Measurements from ENCODE around the gene NDUFB4.
"Not testable (repeated sequence)": the region's sequence is repeated elsewhere in the genome, so short reads cannot be mapped to it uniquely, and the experiment has no call there.

The NDUFB4 gene

GRCh38 chr3:120615847-120616609 is 19.9 kb downstream of the NDUFB4 start:
- TF ChIP-seq CTCF (IDR thresholded peaks at IDR 0.05; ENCODE audit: extremely low read depth, insufficient read depth, missing control alignments) = no peak
- no peak for DNase-seq (ENCODE audit: low spot score)
- in situ Hi-C loops (cut with MboI; ENCODE audit: low pct_unique_long_range_greater_than_20kb, low sequenced_read_pairs, unreplicated experiment) = no loop called here

- DNase-seq (ENCODE audit: low spot score); in situ Hi-C loops (cut with MboI; ENCODE audit: low pct_unique_long_range_greater_than_20kb, low sequenced_read_pairs, unreplicated experiment): not testable (repeated sequence)
Observed at GRCh38 chr3:120616745-120617144, 20.6 kb downstream of the NDUFB4 start.

DNA sequence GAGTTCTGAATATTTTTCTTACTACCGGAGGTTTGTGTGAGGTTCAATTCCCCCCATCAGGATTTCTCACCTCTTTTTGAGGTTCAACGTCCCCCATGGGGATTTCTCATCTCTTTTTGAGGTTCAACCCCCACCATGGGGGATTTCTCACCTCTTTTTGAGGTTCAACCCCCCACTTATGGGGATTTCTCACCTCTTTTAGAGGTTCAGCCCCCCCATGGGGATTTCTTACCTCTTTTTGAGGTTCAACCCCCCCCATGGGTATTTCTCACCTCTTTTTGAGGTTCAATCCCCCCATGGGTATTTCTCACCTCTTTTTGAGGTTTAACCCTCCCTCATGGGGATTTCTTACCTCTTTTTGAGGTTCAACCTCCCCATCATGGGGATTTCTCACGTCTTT is 26.3 kb downstream of the NDUFB4 start:
- TF ChIP-seq CTCF (IDR thresholded peaks at IDR 0.05; ENCODE audit: extremely low read depth, insufficient read depth, missing control alignments) = no peak
- no peak for DNase-seq (ENCODE audit: low spot score)
- in situ Hi-C loops (cut with MboI; ENCODE audit: low pct_unique_long_range_greater_than_20kb, low sequenced_read_pairs, unreplicated experiment) = no loop called here

DNA sequence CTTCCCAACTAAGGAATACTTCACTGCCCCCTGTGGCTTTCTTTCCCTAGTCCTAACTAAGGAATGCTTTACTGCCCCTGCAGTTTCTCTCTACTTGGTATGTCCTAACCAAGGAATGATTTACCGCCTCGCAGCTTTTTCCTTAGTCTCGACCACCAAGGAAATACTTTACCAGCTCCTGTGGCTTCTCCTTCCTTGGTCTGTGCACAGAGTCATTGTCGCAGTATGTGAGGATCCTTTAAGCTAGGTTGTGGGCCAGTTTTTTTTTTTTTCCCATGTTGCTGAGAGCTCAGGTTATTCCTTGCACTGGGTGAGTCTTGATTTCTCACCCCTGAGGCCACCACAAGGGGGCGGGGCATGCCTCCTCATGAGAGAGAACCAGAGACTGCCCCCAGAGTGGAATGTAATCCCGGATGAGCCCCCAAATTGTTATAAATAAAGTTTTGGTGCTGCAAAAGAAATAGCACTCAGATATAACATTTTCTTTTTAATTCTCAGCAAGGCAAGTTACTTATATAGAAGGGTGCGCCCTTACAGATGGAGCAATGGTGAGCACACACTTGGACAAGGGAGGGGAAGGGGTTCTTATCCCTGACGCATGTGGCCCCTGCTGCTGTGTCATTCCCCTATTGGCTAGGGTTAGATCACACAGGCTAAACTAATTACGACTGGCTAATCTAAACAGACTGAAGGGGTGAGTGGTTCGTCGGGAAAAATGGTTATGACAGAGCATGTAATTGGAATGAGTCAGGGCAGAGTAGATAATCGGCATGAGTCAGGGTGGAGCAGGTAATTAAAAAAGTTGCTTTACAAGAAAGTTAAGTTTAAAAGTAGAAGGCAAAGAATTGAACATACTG is 27.0 kb downstream of the NDUFB4 start:
- TF ChIP-seq CTCF (IDR thresholded peaks at IDR 0.05; ENCODE audit: extremely low read depth, insufficient read depth, missing control alignments) = no peak
- DNase-seq (ENCODE audit: low spot score) = no peak
- in situ Hi-C loops (cut with MboI; ENCODE audit: low pct_unique_long_range_greater_than_20kb, low sequenced_read_pairs, unreplicated experiment) = no loop called here

GRCh38 chr3:120623727-120624093 is 27.6 kb downstream of the NDUFB4 start:
- in situ Hi-C loops (cut with MboI; ENCODE audit: low pct_unique_long_range_greater_than_20kb, low sequenced_read_pairs, unreplicated experiment) = no loop called here
- DNase-seq (ENCODE audit: low spot score) = no peak
- TF ChIP-seq CTCF (IDR thresholded peaks at IDR 0.05; ENCODE audit: extremely low read depth, insufficient read depth, missing control alignments) = no peak

- in situ Hi-C loops (cut with MboI; ENCODE audit: low pct_unique_long_range_greater_than_20kb, low sequenced_read_pairs, unreplicated experiment) = no loop called here
- DNase-seq (ENCODE audit: low spot score) = no peak
- no peak for TF ChIP-seq CTCF (IDR thresholded peaks at IDR 0.05; ENCODE audit: extremely low read depth, insufficient read depth, missing control alignments)
Observed at GRCh38 chr3:120625159-120625586, 29.0 kb downstream of the NDUFB4 start.

GRCh38 chr3:120634539-120634938 is 38.4 kb downstream of the NDUFB4 start:
- in situ Hi-C loops (cut with MboI; ENCODE audit: low pct_unique_long_range_greater_than_20kb, low sequenced_read_pairs, unreplicated experiment) = no loop called here
- DNase-seq (ENCODE audit: low spot score) = no peak
- no peak for TF ChIP-seq CTCF (IDR thresholded peaks at IDR 0.05; ENCODE audit: extremely low read depth, insufficient read depth, missing control alignments)

Data from GM13977 (cell line).